ENCODE data around the gene CDH19. TPM values are rescaled to one million over a fixed set of nuclear protein-coding genes. Genes with fewer than 3 reads are reported as not detected.

The CDH19 gene
- total RNA-seq, 1 donor = not detected

GRCh38 chr18:66557091-66557490 lies 46.8 kb downstream of the CDH19 start:
- H3K4me3 ChIP-seq (ENCODE audit: low read depth, low read length) = no peak overlapping the region
- no peak for TF ChIP-seq CTCF (IDR thresholded peaks at IDR 0.05; ENCODE audit: insufficient read depth, low read length)
- DNase-seq (ENCODE audit: low read depth) = no peak

GRCh38 chr18:66555585-66555984 lies 48.3 kb downstream of the CDH19 start:
- no peak for TF ChIP-seq CTCF (IDR thresholded peaks at IDR 0.05; ENCODE audit: insufficient read depth, low read length)
- no peak overlapping the region for H3K4me3 ChIP-seq (ENCODE audit: low read depth, low read length)
- no peak for DNase-seq (ENCODE audit: low read depth)

GRCh38 chr18:66553824-66554223 lies 50.1 kb downstream of the CDH19 start:
- TF ChIP-seq CTCF (IDR thresholded peaks at IDR 0.05; ENCODE audit: insufficient read depth, low read length) = no peak
- H3K4me3 ChIP-seq (ENCODE audit: low read depth, low read length) = no peak overlapping the region
- no peak for DNase-seq (ENCODE audit: low read depth)

GRCh38 chr18:66550366-66550765 lies 53.5 kb downstream of the CDH19 start:
- TF ChIP-seq CTCF (IDR thresholded peaks at IDR 0.05; ENCODE audit: insufficient read depth, low read length) = no peak
- H3K4me3 ChIP-seq (ENCODE audit: low read depth, low read length) = no peak overlapping the region
- no peak for DNase-seq (ENCODE audit: low read depth)

GRCh38 chr18:66548747-66549146 lies 55.1 kb downstream of the CDH19 start:
- no peak for TF ChIP-seq CTCF (IDR thresholded peaks at IDR 0.05; ENCODE audit: insufficient read depth, low read length)
- no peak overlapping the region for H3K4me3 ChIP-seq (ENCODE audit: low read depth, low read length)
- DNase-seq (ENCODE audit: low read depth) = no peak

- H3K4me3 ChIP-seq (ENCODE audit: low read depth, low read length) = no peak overlapping the region
- TF ChIP-seq CTCF (IDR thresholded peaks at IDR 0.05; ENCODE audit: insufficient read depth, low read length) = no peak
- DNase-seq (ENCODE audit: low read depth) = no peak
Measured at GRCh38 chr18:66534110-66534509, 69.8 kb downstream of the CDH19 start.

- no peak for TF ChIP-seq CTCF (IDR thresholded peaks at IDR 0.05; ENCODE audit: insufficient read depth, low read length)
- H3K4me3 ChIP-seq (ENCODE audit: low read depth, low read length) = no peak overlapping the region
- DNase-seq (ENCODE audit: low read depth) = no peak
Measured at GRCh38 chr18:66533693-66534092, 70.2 kb downstream of the CDH19 start.
